Mesenchymal stem cell (in vitro differentiated cells and primary cell): Measurements from ENCODE around the gene PRKAG2.

Source experiments
- DNase-seq: peaks from one replicate; pipeline ENCODE4 v3.0.0-alpha.2; 2013
- H2AFZ ChIP-seq: one replicate; pipeline ENCODE4 v1.6.1; 2013; ENCODE audit warnings: low read depth, mild to moderate bottlenecking, control low read depth, inconsistent platforms, low read length, moderate library complexity
- H2AK5ac ChIP-seq: 2 replicates; pipeline ENCODE4 v1.6.1; 2013; ENCODE audit warnings: low read length, moderate library complexity, mild to moderate bottlenecking, inconsistent platforms; ENCODE audit not compliant: severe bottlenecking
- H2BK120ac ChIP-seq: one replicate; pipeline ENCODE4 v1.6.1; 2013; ENCODE audit warnings: low read depth, mild to moderate bottlenecking, inconsistent platforms, low read length, moderate library complexity
- H2BK12ac ChIP-seq, 2 experiments: one replicate each; pipeline ENCODE4 v1.6.1; 2013; ENCODE audit warnings: inconsistent platforms in 2 of 2, low read length in 2 of 2, mild to moderate bottlenecking in 2 of 2, moderate library complexity in 2 of 2, control low read depth in 1 of 2
- H2BK15ac ChIP-seq: one replicate; pipeline ENCODE4 v1.6.1; 2013; ENCODE audit warnings: mild to moderate bottlenecking, low read depth, inconsistent platforms; ENCODE audit not compliant: poor library complexity, severe bottlenecking
- H2BK5ac ChIP-seq: 2 replicates; pipeline ENCODE4 v1.6.1; 2013; ENCODE audit warnings: low read depth, mild to moderate bottlenecking, low read length, control low read depth, inconsistent platforms; ENCODE audit not compliant: poor library complexity, severe bottlenecking
- H3K14ac ChIP-seq, 2 experiments: one replicate each; pipeline ENCODE4 v1.6.1; 2013; ENCODE audit warnings: inconsistent platforms in 2 of 2, low read length in 2 of 2, control low read depth in 1 of 2, mild to moderate bottlenecking in 1 of 2, moderate library complexity in 1 of 2
- H3K18ac ChIP-seq, 2 experiments: one replicate each; pipeline ENCODE4 v1.6.1; 2013; ENCODE audit warnings: inconsistent platforms in 2 of 2, low read length in 2 of 2, control low read depth in 1 of 2, low read depth in 1 of 2, mild to moderate bottlenecking in 1 of 2
- H3K23ac ChIP-seq, 2 experiments: one replicate each; pipeline ENCODE4 v1.6.1; 2013; ENCODE audit warnings: inconsistent platforms in 2 of 2, low read length in 2 of 2, mild to moderate bottlenecking in 2 of 2, moderate library complexity in 2 of 2, control low read depth in 1 of 2
- H3K27ac ChIP-seq: 2 replicates; pipeline ENCODE4 v1.5.1; 2013; ENCODE audit warnings: mild to moderate bottlenecking, moderate library complexity, low read length, control low read depth, inconsistent platforms; ENCODE audit not compliant: poor library complexity, severe bottlenecking
- H3K27me3 ChIP-seq, 2 experiments: 2 replicates each; pipeline versions ENCODE4 v1.6.1 to v1.7.0; 2013; ENCODE audit warnings: low read length in 2 of 2, mild to moderate bottlenecking in 2 of 2, moderate library complexity in 2 of 2, control low read depth in 1 of 2, inconsistent platforms in 1 of 2; ENCODE audit not compliant: control insufficient read depth in 1 of 2, insufficient read depth in 1 of 2
- H3K36me3 ChIP-seq, 2 experiments: 2 replicates each; pipeline versions ENCODE4 v1.6.1 to v1.7.0; 2013; ENCODE audit warnings: low read length in 2 of 2, control low read depth in 1 of 2, inconsistent platforms in 1 of 2, low read depth in 1 of 2, mild to moderate bottlenecking in 1 of 2; ENCODE audit not compliant: insufficient read depth in 2 of 2, control insufficient read depth in 1 of 2
- H3K4ac ChIP-seq, 2 experiments: one replicate each; pipeline ENCODE4 v1.6.1; 2013; ENCODE audit warnings: inconsistent platforms in 2 of 2, low read length in 2 of 2, mild to moderate bottlenecking in 2 of 2, moderate library complexity in 2 of 2, control low read depth in 1 of 2, low read depth in 1 of 2
- H3K4me1 ChIP-seq: 2 replicates; pipeline ENCODE4 v1.6.1; 2013; ENCODE audit warnings: low read depth, low read length, control low read depth; ENCODE audit not compliant: control insufficient read depth, insufficient read depth
- H3K4me2 ChIP-seq: 2 replicates; pipeline ENCODE4 v1.6.1; 2013; ENCODE audit warnings: low read length, mild to moderate bottlenecking, inconsistent platforms; ENCODE audit not compliant: poor library complexity, severe bottlenecking
- H3K4me3 ChIP-seq, 2 experiments: 2 replicates each; pipeline versions ENCODE4 v1.5.1 to v1.7.0; 2013; ENCODE audit warnings: low read length in 2 of 2, mild to moderate bottlenecking in 2 of 2, control low read depth in 1 of 2, low read depth in 1 of 2; ENCODE audit not compliant: insufficient read depth in 1 of 2
- H3K79me1 ChIP-seq: replicated peaks from 2 replicates; pipeline ENCODE4 v1.6.1; 2013; ENCODE audit warnings: mild to moderate bottlenecking, control low read depth, low read length, inconsistent platforms; ENCODE audit not compliant: poor library complexity, severe bottlenecking
- H3K9ac ChIP-seq: 2 replicates; pipeline ENCODE4 v1.7.0; 2013; ENCODE audit warnings: mild to moderate bottlenecking, low read length, moderate library complexity
- H3K9me3 ChIP-seq: 2 replicates; pipeline ENCODE4 v1.7.0; 2013; ENCODE audit warnings: mild to moderate bottlenecking, low read length; ENCODE audit not compliant: control insufficient read depth
- H4K8ac ChIP-seq: one replicate; pipeline ENCODE4 v1.6.1; 2013; ENCODE audit warnings: inconsistent platforms, mild to moderate bottlenecking, low read length, moderate library complexity
- H4K91ac ChIP-seq: one replicate; pipeline ENCODE4 v1.6.1; 2013; ENCODE audit warnings: mild to moderate bottlenecking, low read length, inconsistent platforms
- WGBS: methylation state at CpG from one replicate; pipeline ENCODE4 v1.1.7; 2013; ENCODE audit warnings: mixed read lengths; 5-methylcytosine and 5-hydroxymethylcytosine counted together

Gene PRKAG2

DNA sequence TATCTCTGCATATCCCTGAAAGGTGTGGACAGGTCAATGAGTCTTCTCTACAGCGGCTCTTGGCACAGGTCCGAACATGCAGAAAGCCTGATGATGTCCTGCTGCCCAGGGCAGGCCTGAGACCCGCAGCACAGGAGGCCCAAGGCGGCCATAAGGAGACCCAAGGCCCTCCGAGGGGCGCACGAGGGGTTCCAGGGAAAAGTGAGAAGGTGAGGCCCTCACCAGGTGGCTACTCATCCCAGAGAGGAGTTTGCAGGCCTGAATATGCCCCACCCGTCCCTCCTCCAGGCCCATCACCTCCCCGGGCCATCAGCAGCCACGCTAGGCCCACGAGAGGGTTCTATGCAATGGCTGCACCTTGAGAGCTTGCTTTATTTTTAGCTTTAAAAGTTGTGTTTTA, 183.8 kb downstream of the PRKAG2 start:
- Histone ChIP-seq H3K23ac (no peak overlapping the region), H2BK15ac (peak overlapping the region; percentile 37), H2AK5ac (peak overlapping the region; percentile 24), H3K9me3 (no peaks in the 10 kb centered on the region), H3K18ac (peak overlapping the region in 1 of 2 experiments; percentile 55), H3K4me2 (no peak overlapping the region), H3K79me1 (no peaks in the 10 kb centered on the region), H3K4me1 (peaks cover 48% of the 10 kb centered on the region), H3K36me3 (no peaks in the 10 kb centered on the region), H3K27ac (no peak overlapping the region), H2BK12ac (no peak overlapping the region), H2BK5ac (no peak overlapping the region), H4K91ac (peak overlapping the region; percentile 5), H2AFZ (no peak overlapping the region), H3K4me3 (no peak overlapping the region), H3K9ac (no peak overlapping the region), H3K14ac (no peak overlapping the region), H4K8ac (no peak overlapping the region), H3K27me3 (peaks cover 0 to 21% of the 10 kb centered on the region in 2 experiments), H2BK120ac (no peak overlapping the region), H3K4ac (no peak overlapping the region)
- 98% methylated on average over 7 of the region's 11 CpGs for WGBS
- no peak for DNase-seq

DNA sequence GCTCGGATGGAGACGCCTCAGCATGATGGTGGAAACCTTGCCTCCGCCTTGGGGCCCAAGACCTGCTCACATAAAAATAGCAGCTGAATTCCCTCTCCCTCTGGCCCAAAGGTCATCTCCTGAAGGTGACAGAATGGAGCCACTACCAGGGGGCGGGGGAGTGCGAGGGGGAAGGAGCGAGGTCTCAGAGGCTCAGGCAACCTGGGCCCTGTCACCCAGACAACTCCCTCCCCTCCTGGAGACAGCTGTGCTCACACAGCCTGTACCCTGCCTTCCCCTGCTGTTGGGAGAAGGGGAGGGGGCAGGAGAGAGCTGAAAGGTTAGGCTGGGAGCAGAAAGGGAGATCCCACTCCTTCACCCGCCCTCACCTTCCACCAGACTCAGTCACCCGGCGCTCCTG, 184.2 kb downstream of the PRKAG2 start:
- no peak overlapping the region for H4K8ac ChIP-seq
- no peak overlapping the region for H3K4me2 ChIP-seq
- no peak overlapping the region for H2BK120ac ChIP-seq
- no peak overlapping the region for H3K27ac ChIP-seq
- H3K27me3 ChIP-seq = peaks cover 0 to 18% of the 10 kb centered on the region in 2 experiments
- H3K14ac ChIP-seq = no peak overlapping the region
- peak overlapping the region; percentile 24 for H2AK5ac ChIP-seq
- H2BK5ac ChIP-seq = no peak overlapping the region
- H3K9ac ChIP-seq = no peak overlapping the region
- no peak overlapping the region for H2BK15ac ChIP-seq
- H3K9me3 ChIP-seq = no peaks in the 10 kb centered on the region
- H2AFZ ChIP-seq = no peak overlapping the region
- H3K36me3 ChIP-seq = no peaks in the 10 kb centered on the region
- H3K79me1 ChIP-seq = no peaks in the 10 kb centered on the region
- H3K4me1 ChIP-seq = peaks cover 47% of the 10 kb centered on the region
- no peak overlapping the region for H3K23ac ChIP-seq
- WGBS = 85% methylated on average over 6 of the region's 9 CpGs
- no peak overlapping the region for H3K4ac ChIP-seq
- DNase-seq = no peak
- peak overlapping the region in 1 of 2 experiments; percentile 8 for H2BK12ac ChIP-seq
- H3K18ac ChIP-seq = peak overlapping the region in 1 of 2 experiments; percentile 55
- H4K91ac ChIP-seq = peak overlapping the region; percentile 5
- H3K4me3 ChIP-seq = no peak overlapping the region

DNA sequence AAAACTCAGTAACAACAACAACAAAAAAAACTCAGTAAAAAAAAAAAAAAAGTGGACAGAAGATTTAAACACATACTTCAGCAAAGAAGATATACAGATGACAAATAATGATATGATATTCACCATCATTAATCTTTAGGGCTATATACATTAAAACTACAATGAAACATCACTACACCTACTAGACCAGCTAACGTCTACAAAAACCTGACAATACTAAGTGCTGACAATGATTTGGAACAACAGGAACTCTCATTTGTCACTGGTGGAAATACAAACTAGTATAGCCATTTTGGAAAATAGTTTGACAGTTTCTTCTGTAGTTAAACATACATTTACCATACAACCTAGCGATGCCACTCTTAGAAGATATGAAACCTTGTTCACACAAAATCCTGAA, 185.5 kb downstream of the PRKAG2 start:
- Histone ChIP-seq H3K18ac (no peak overlapping the region), H2BK5ac (no peak overlapping the region), H2AFZ (no peak overlapping the region), H3K27ac (no peak overlapping the region), H3K4me1 (peaks cover 40% of the 10 kb centered on the region), H3K4me2 (no peak overlapping the region), H3K36me3 (no peaks in the 10 kb centered on the region), H3K9ac (no peak overlapping the region), H3K4ac (no peak overlapping the region), H3K23ac (no peak overlapping the region), H2BK15ac (no peak overlapping the region), H4K91ac (no peak overlapping the region), H2AK5ac (no peak overlapping the region), H3K14ac (no peak overlapping the region), H2BK120ac (no peak overlapping the region), H4K8ac (no peak overlapping the region), H3K9me3 (no peaks in the 10 kb centered on the region), H3K27me3 (peaks cover 0 to 15% of the 10 kb centered on the region in 2 experiments), H2BK12ac (no peak overlapping the region), H3K4me3 (no peak overlapping the region), H3K79me1 (no peaks in the 10 kb centered on the region)
- DNase-seq = no peak
- 50% methylated on average over 2 of the region's 2 CpGs for WGBS

DNA sequence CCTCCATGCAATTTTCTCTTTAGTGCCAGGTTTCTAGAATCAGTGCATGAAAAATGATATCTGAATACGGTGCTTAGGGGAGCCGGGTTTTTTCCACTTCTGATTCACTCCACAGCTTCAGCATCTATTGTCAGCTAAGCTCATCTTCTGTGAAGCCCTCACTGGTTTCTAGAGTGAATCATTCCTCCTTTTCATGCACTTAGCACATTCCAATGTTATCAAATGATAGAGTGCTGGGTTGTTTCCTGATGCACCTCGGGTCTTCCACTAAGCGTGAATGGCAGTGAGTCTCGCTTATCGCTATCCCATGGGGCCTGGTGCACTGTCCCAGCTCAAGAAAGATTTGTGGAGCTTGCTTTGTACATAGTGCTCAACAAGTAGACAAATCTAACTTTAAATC, 186.3 kb downstream of the PRKAG2 start:
- Histone ChIP-seq H2BK12ac (no peak overlapping the region), H3K4me1 (peaks cover 34% of the 10 kb centered on the region), H4K8ac (peak overlapping the region; percentile 72), H3K4ac (no peak overlapping the region), H3K79me1 (no peaks in the 10 kb centered on the region), H2BK15ac (no peak overlapping the region), H2BK5ac (no peak overlapping the region), H3K27ac (peak overlapping the region; percentile 79), H3K4me3 (peak overlapping the region in 1 of 2 experiments; percentile 16), H3K14ac (no peak overlapping the region), H3K23ac (no peak overlapping the region), H3K18ac (peak overlapping the region in 1 of 2 experiments; percentile 34), H3K9ac (no peak overlapping the region), H3K36me3 (no peaks in the 10 kb centered on the region), H4K91ac (no peak overlapping the region), H3K4me2 (no peak overlapping the region), H2BK120ac (no peak overlapping the region), H3K9me3 (no peaks in the 10 kb centered on the region), H3K27me3 (peaks cover 0 to 7% of the 10 kb centered on the region in 2 experiments), H2AK5ac (no peak overlapping the region), H2AFZ (no peak overlapping the region)
- 14% methylated on average over 6 of the region's 6 CpGs for WGBS
- DNase-seq = peak; percentile 75
